CD4-positive, alpha-beta T cell treated with Interleukin-6 for 4 hours (primary cell): ENCODE data around the gene RAB26.
"Not testable (repeated sequence)": the region's sequence is repeated elsewhere in the genome, so short reads cannot be mapped to it uniquely, and the experiment has no call there.

Experiments
- DNase-seq: peaks from one replicate; pipeline ENCODE4 v3.0.0-alpha.2; 2020; ENCODE audit warnings: mixed read lengths

The RAB26 gene

DNA sequence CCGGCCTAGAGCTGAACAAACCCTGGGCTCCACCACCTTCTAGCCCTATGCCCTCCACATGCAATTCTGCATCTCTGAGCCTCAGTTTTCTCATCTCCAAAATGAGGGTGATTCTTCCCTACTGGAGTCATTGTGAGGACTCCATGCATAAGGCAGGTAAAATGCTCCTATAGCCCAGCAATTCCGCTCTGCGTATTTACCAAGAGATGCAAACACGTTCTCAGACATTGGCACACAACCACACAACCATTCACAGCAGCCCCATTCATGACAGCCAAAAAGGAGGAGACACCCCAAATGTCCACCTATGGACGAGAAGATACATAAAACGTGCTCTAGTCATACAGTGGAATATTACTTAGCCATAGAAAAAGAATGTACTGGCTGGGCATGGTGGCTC lies 51.9 kb downstream of the RAB26 start:
- no peak for DNase-seq

DNA sequence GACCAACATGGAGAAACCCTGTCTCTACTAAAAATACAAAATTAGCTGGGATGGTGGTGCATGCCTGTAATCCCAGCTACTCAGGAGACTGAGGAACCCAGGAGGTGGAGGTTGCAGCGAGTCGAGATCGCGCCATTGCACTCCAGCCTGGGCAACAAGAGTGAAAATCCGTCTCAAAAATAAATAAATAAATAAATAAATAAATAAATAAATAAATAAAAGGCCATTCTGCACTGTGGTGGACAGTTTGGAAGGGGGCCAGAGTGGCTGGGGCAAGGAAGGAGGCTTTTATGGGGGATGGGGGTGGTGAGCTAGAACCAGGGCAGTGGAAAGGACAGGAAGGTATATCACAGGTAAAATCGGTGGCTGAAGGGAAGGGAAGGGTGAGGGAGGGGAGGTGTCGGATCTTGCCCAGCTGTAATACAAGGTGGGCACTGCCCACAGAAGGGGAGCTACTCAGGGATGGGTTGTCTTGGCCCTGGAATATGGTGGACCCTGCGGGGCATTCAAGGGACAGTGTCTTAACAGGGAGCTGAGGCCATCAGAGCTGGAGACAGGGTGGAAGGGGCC lies 54.8 kb downstream of the RAB26 start:
- DNase-seq: not testable (repeated sequence)
